Bronchial epithelial cell (primary cell): ENCODE data around the gene SLC46A1. TPM values are rescaled to one million over a fixed set of nuclear protein-coding genes. Genes with fewer than 3 reads are reported as not detected.

Experiments
- DNase-seq: peaks from one replicate; pipeline ENCODE4 v3.0.0-alpha.2; 2010; ENCODE audit warnings: low read depth
- FAIRE-seq: peaks from 2 replicates; lab custom pipeline; 2011; peaks lifted over from hg19 to GRCh38; lab: Jason Lieb, UNC
- H3K27me3 ChIP-seq: 2 replicates; pipeline ENCODE4 v1.5.1; 2011; ENCODE audit warnings: low read length; ENCODE audit not compliant: control insufficient read depth, insufficient read depth
- H3K36me3 ChIP-seq: 2 replicates; pipeline ENCODE4 v1.5.1; 2011; ENCODE audit warnings: low read length; ENCODE audit not compliant: control insufficient read depth, insufficient read depth
- H3K4me3 ChIP-seq: 2 replicates; pipeline ENCODE4 v1.5.1; 2011; ENCODE audit warnings: mild to moderate bottlenecking, low read depth, low read length, control low read depth
- total RNA-seq: library from RNA; depleted of rRNA; stranded (reverse); fragments of >200 nt; gene quantifications from 2 replicates; pipeline ENCODE4 v1.2.1, GENCODE V29; 2014
- TF ChIP-seq, protein P1 (sequence below): IDR thresholded peaks from 2 replicates; pipeline ENCODE4 v1.5.1; 2011; ENCODE audit warnings: mild to moderate bottlenecking, moderate library complexity, low read length, control low read depth, inconsistent platforms; ENCODE audit not compliant: insufficient read depth, severe bottlenecking

Gene SLC46A1
- total RNA-seq, 1 donor from 2014 or later = 5.0 TPM

DNA sequence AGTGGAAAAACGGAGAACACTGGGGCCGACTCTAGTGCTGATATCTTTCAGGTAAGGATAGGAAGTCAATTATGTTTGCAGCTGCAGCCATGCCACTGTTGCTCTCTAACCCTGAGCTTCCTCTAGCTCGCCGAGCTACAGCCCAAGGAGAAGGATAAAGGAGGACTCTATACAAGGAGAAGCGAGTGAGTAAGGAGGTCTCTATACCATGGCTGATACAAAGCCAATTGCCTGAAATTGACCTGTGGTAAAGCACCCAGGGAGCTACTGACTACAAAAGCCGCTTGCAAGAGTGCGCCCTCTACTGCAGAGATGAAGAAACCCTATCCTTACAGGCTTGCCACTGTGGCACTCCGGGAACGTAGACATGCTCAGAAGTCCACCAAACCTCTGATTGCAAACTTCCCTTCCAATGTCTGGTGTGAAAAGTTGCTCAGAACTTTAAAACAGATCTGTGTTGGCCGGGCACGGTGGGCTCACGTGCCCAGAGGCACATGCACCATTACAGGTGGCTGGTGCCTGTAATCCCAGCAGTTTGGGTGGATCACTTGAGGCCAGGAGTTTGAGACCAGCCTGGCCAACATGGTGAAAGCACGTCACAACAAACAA, 10.8 kb upstream of the SLC46A1 start:
- no peaks in the 10 kb centered on the region for H3K27me3 ChIP-seq
- DNase-seq (peak; percentile 65), FAIRE-seq (peak; percentile 58)

DNA sequence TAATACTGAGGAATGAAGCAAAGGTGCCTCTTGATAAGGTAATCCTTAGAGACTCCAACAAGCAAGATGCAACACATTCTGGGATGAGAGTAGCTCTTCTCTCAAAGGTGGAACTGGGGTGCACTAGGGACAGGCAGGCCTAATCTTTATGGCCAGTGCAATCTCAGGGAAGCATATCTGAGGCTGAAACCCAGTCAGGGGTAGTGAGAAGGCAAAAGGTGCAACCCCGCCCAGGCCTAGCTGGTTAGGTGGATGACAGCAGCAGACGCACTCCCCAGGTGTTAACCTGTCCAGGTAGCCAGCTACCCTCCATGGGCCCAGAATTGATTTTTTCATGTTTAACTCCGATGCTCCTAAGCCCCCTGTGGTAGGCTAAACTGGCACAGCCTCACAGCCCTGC, 9.9 kb upstream of the SLC46A1 start:
- H3K27me3 ChIP-seq = no peaks in the 10 kb centered on the region
- FAIRE-seq = no peak

More for the DNA sequence above, 10.8 kb upstream of the SLC46A1 start:
- H3K36me3 ChIP-seq = no peaks in the 10 kb centered on the region
- TF ChIP-seq, protein P1, sequence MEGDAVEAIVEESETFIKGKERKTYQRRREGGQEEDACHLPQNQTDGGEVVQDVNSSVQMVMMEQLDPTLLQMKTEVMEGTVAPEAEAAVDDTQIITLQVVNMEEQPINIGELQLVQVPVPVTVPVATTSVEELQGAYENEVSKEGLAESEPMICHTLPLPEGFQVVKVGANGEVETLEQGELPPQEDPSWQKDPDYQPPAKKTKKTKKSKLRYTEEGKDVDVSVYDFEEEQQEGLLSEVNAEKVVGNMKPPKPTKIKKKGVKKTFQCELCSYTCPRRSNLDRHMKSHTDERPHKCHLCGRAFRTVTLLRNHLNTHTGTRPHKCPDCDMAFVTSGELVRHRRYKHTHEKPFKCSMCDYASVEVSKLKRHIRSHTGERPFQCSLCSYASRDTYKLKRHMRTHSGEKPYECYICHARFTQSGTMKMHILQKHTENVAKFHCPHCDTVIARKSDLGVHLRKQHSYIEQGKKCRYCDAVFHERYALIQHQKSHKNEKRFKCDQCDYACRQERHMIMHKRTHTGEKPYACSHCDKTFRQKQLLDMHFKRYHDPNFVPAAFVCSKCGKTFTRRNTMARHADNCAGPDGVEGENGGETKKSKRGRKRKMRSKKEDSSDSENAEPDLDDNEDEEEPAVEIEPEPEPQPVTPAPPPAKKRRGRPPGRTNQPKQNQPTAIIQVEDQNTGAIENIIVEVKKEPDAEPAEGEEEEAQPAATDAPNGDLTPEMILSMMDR = peak; percentile 96
- no peak overlapping the region for H3K4me3 ChIP-seq

DNA sequence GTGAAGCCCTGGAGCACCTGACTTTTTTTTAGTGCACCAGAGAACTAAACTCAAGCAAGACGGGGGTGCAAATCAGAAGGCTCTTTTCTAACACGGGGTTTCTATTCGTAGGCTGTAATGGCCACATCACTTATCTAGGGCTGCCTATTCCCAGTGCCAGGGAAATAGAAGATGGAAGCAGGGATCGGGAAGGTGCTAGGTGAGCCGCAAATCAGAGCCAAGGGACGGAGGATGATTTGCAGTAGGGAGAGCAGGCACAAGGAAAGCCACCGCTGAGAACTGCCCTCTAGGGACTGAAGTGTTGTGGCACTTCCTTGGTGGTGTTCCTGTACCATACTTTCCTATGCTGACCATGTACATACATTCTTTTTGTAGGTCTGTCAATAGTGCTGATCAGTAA, 7.8 kb upstream of the SLC46A1 start:
- no peak for FAIRE-seq
- no peak for DNase-seq
- Histone ChIP-seq H3K36me3 (no peaks in the 10 kb centered on the region), H3K27me3 (no peaks in the 10 kb centered on the region), H3K4me3 (no peak overlapping the region)
- TF ChIP-seq, protein P1 = no peak

More for the DNA sequence above, 9.9 kb upstream of the SLC46A1 start:
- no peak for DNase-seq
- no peaks in the 10 kb centered on the region for H3K36me3 ChIP-seq
- TF ChIP-seq, protein P1 = no peak
- no peak overlapping the region for H3K4me3 ChIP-seq

DNA sequence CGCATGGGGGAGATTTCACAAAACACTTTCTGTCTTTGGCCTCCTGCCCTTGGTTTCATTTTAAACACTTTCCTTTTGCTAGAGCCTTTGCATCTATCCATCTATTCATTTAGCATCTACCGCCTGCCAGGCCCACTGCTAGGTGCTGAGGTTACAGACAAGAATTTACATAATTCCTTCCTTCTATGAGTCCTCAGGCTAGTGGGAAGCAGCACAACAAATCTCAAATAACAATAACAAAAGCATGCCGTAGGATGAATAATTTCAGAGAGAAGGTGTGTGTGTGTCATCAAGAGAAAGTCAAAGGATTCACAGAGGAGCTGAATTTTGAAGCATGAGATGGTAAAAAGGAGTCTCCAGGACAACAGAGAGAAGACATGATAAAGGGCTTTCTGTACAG, 6.1 kb upstream of the SLC46A1 start:
- TF ChIP-seq, protein P1 = no peak
- no peaks in the 10 kb centered on the region for H3K27me3 ChIP-seq
- DNase-seq = peak; percentile 59
- no peak overlapping the region for H3K4me3 ChIP-seq
- no peak for FAIRE-seq
- no peaks in the 10 kb centered on the region for H3K36me3 ChIP-seq

DNA sequence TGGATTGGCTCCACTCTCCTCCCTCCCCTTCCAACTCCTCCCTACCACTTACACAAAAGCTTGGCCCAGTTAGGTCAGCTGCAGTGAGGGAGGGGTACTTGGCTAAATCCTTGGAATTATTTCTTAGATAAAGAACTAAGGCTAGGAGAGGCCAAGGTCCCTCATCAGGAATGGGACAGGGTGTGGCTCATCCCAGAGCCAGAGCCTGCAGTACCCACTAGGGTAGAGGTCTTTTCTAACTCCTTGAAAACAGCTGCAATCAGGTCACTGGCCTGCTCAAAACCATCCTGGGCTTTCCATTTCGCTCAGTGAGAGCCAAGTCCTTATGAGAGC, 1.9 kb upstream of the SLC46A1 start:
- Histone ChIP-seq H3K27me3 (no peaks in the 10 kb centered on the region), H3K36me3 (peaks cover 2% of the 10 kb centered on the region), H3K4me3 (no peak overlapping the region)
- TF ChIP-seq, protein P1 = no peak
- no peak for FAIRE-seq
- DNase-seq = no peak
